Mesenchymal stem cell (in vitro differentiated cells and primary cell): ENCODE results near the gene DGKD.

Source experiments
- DNase-seq: peaks from one replicate; pipeline ENCODE4 v3.0.0-alpha.2; 2013
- H2AFZ ChIP-seq: one replicate; pipeline ENCODE4 v1.6.1; 2013; ENCODE audit warnings: low read depth, mild to moderate bottlenecking, control low read depth, inconsistent platforms, low read length, moderate library complexity
- H2AK5ac ChIP-seq: 2 replicates; pipeline ENCODE4 v1.6.1; 2013; ENCODE audit warnings: low read length, moderate library complexity, mild to moderate bottlenecking, inconsistent platforms; ENCODE audit not compliant: severe bottlenecking
- H2BK120ac ChIP-seq: one replicate; pipeline ENCODE4 v1.6.1; 2013; ENCODE audit warnings: low read depth, mild to moderate bottlenecking, inconsistent platforms, low read length, moderate library complexity
- H2BK12ac ChIP-seq, 2 experiments: one replicate each; pipeline ENCODE4 v1.6.1; 2013; ENCODE audit warnings: inconsistent platforms in 2 of 2, low read length in 2 of 2, mild to moderate bottlenecking in 2 of 2, moderate library complexity in 2 of 2, control low read depth in 1 of 2
- H2BK15ac ChIP-seq: one replicate; pipeline ENCODE4 v1.6.1; 2013; ENCODE audit warnings: mild to moderate bottlenecking, low read depth, inconsistent platforms; ENCODE audit not compliant: poor library complexity, severe bottlenecking
- H2BK5ac ChIP-seq: 2 replicates; pipeline ENCODE4 v1.6.1; 2013; ENCODE audit warnings: low read depth, mild to moderate bottlenecking, low read length, control low read depth, inconsistent platforms; ENCODE audit not compliant: poor library complexity, severe bottlenecking
- H3K14ac ChIP-seq, 2 experiments: one replicate each; pipeline ENCODE4 v1.6.1; 2013; ENCODE audit warnings: inconsistent platforms in 2 of 2, low read length in 2 of 2, control low read depth in 1 of 2, mild to moderate bottlenecking in 1 of 2, moderate library complexity in 1 of 2
- H3K18ac ChIP-seq, 2 experiments: one replicate each; pipeline ENCODE4 v1.6.1; 2013; ENCODE audit warnings: inconsistent platforms in 2 of 2, low read length in 2 of 2, control low read depth in 1 of 2, low read depth in 1 of 2, mild to moderate bottlenecking in 1 of 2
- H3K23ac ChIP-seq, 2 experiments: one replicate each; pipeline ENCODE4 v1.6.1; 2013; ENCODE audit warnings: inconsistent platforms in 2 of 2, low read length in 2 of 2, mild to moderate bottlenecking in 2 of 2, moderate library complexity in 2 of 2, control low read depth in 1 of 2
- H3K27ac ChIP-seq: 2 replicates; pipeline ENCODE4 v1.5.1; 2013; ENCODE audit warnings: mild to moderate bottlenecking, moderate library complexity, low read length, control low read depth, inconsistent platforms; ENCODE audit not compliant: poor library complexity, severe bottlenecking
- H3K27me3 ChIP-seq, 2 experiments: 2 replicates each; pipeline versions ENCODE4 v1.6.1 to v1.7.0; 2013; ENCODE audit warnings: low read length in 2 of 2, mild to moderate bottlenecking in 2 of 2, moderate library complexity in 2 of 2, control low read depth in 1 of 2, inconsistent platforms in 1 of 2; ENCODE audit not compliant: control insufficient read depth in 1 of 2, insufficient read depth in 1 of 2
- H3K36me3 ChIP-seq, 2 experiments: 2 replicates each; pipeline versions ENCODE4 v1.6.1 to v1.7.0; 2013; ENCODE audit warnings: low read length in 2 of 2, control low read depth in 1 of 2, inconsistent platforms in 1 of 2, low read depth in 1 of 2, mild to moderate bottlenecking in 1 of 2; ENCODE audit not compliant: insufficient read depth in 2 of 2, control insufficient read depth in 1 of 2
- H3K4ac ChIP-seq, 2 experiments: one replicate each; pipeline ENCODE4 v1.6.1; 2013; ENCODE audit warnings: inconsistent platforms in 2 of 2, low read length in 2 of 2, mild to moderate bottlenecking in 2 of 2, moderate library complexity in 2 of 2, control low read depth in 1 of 2, low read depth in 1 of 2
- H3K4me1 ChIP-seq: 2 replicates; pipeline ENCODE4 v1.6.1; 2013; ENCODE audit warnings: low read depth, low read length, control low read depth; ENCODE audit not compliant: control insufficient read depth, insufficient read depth
- H3K4me2 ChIP-seq: 2 replicates; pipeline ENCODE4 v1.6.1; 2013; ENCODE audit warnings: low read length, mild to moderate bottlenecking, inconsistent platforms; ENCODE audit not compliant: poor library complexity, severe bottlenecking
- H3K4me3 ChIP-seq, 2 experiments: 2 replicates each; pipeline versions ENCODE4 v1.5.1 to v1.7.0; 2013; ENCODE audit warnings: low read length in 2 of 2, mild to moderate bottlenecking in 2 of 2, control low read depth in 1 of 2, low read depth in 1 of 2; ENCODE audit not compliant: insufficient read depth in 1 of 2
- H3K79me1 ChIP-seq: replicated peaks from 2 replicates; pipeline ENCODE4 v1.6.1; 2013; ENCODE audit warnings: mild to moderate bottlenecking, control low read depth, low read length, inconsistent platforms; ENCODE audit not compliant: poor library complexity, severe bottlenecking
- H3K9ac ChIP-seq: 2 replicates; pipeline ENCODE4 v1.7.0; 2013; ENCODE audit warnings: mild to moderate bottlenecking, low read length, moderate library complexity
- H3K9me3 ChIP-seq: 2 replicates; pipeline ENCODE4 v1.7.0; 2013; ENCODE audit warnings: mild to moderate bottlenecking, low read length; ENCODE audit not compliant: control insufficient read depth
- H4K8ac ChIP-seq: one replicate; pipeline ENCODE4 v1.6.1; 2013; ENCODE audit warnings: inconsistent platforms, mild to moderate bottlenecking, low read length, moderate library complexity
- H4K91ac ChIP-seq: one replicate; pipeline ENCODE4 v1.6.1; 2013; ENCODE audit warnings: mild to moderate bottlenecking, low read length, inconsistent platforms
- WGBS: methylation state at CpG from one replicate; pipeline ENCODE4 v1.1.7; 2013; ENCODE audit warnings: mixed read lengths; 5-methylcytosine and 5-hydroxymethylcytosine counted together

The DGKD gene

DNA sequence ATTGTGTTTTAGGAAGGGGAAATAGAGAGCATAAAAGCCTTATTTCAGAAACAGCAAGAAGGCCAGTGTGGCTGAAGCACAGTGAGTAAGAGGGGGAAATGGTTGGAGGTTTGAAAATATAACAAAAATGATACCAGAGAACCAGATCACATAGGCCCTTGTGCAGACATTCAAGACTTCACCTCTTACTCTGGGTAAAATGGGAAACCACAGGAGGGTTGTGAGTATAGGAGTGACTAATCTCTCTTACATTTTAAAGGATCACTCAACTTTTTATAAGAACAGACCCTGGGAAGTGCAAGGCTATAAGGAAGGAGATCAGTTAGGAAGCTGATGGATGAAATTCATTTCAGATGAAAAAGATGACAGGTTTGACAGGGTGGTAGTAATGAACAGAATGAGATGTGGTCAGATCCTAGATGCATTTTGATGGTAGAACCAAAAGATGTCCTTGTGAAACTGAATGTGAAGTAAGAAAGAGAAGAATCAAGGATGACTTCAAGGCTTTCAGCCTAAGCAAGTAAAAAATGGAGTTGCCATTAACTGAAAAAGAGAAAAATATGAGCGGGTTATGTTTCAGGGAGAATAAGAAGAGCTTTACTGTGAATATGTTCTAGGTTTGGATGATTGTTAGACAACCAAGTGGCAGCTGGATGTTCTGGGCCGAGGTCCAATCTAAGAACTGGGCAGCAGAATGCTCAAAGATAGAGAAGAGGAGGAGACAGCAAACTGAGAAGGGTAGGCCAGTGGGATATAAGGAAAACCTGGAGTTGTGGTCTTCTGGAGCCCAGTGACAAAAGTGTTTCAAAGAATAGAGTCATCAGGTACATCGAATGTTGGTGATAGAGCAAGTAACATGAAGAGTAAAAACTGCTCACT lies 147.1 kb downstream of the DGKD start:
- DNase-seq = peak; percentile 7
- no peak overlapping the region for H3K14ac ChIP-seq
- peaks cover 5% of the 10 kb centered on the region for H3K79me1 ChIP-seq
- H3K36me3 ChIP-seq = peaks cover 12 to 76% of the 10 kb centered on the region in 2 experiments
- H3K4me3 ChIP-seq = no peak overlapping the region
- no peak overlapping the region for H4K91ac ChIP-seq
- no peak overlapping the region for H4K8ac ChIP-seq
- no peak overlapping the region for H2AFZ ChIP-seq
- H2BK15ac ChIP-seq = no peak overlapping the region
- peak overlapping the region; percentile 9 for H2AK5ac ChIP-seq
- no peaks in the 10 kb centered on the region for H3K27me3 ChIP-seq
- no peak overlapping the region for H2BK12ac ChIP-seq
- no peak overlapping the region for H3K23ac ChIP-seq
- no peak overlapping the region for H3K4ac ChIP-seq
- 91% methylated on average over 3 of the region's 3 CpGs for WGBS
- no peaks in the 10 kb centered on the region for H3K4me1 ChIP-seq
- H3K27ac ChIP-seq = peak overlapping the region; percentile 52
- no peak overlapping the region for H2BK5ac ChIP-seq
- no peak overlapping the region for H3K18ac ChIP-seq
- no peak overlapping the region for H2BK120ac ChIP-seq
- H3K9me3 ChIP-seq = peaks cover 25% of the 10 kb centered on the region
- no peak overlapping the region for H3K4me2 ChIP-seq
- no peak overlapping the region for H3K9ac ChIP-seq

DNA sequence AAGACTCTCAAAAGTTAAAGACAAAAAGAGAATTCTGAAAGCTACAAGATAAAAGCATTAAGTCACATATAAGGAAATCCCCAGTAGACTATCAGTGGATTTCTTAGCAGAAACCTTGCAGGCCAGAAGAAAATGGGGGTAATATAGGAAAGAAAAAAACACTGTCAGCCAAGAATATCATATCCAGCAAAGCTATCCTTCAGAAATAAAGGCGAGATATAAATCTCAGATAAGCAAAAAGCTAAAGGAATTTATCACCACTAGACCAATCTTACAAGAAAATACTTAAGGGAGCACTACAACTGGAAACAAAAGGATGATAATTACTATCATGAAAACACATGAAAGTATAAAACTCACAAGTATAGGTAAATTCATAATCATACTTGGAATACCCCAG lies 149.2 kb downstream of the DGKD start:
- Histone ChIP-seq H4K91ac (no peak overlapping the region), H3K4me3 (no peak overlapping the region), H2BK15ac (no peak overlapping the region), H2BK5ac (no peak overlapping the region), H3K27me3 (no peaks in the 10 kb centered on the region), H3K9me3 (peaks cover 25% of the 10 kb centered on the region), H3K4ac (no peak overlapping the region), H3K23ac (no peak overlapping the region), H3K14ac (no peak overlapping the region), H3K79me1 (peaks cover 3% of the 10 kb centered on the region), H3K27ac (no peak overlapping the region), H2AFZ (no peak overlapping the region), H3K36me3 (peaks cover 7 to 75% of the 10 kb centered on the region in 2 experiments), H2AK5ac (no peak overlapping the region), H2BK12ac (no peak overlapping the region), H3K18ac (no peak overlapping the region), H2BK120ac (no peak overlapping the region), H3K9ac (no peak overlapping the region), H3K4me2 (no peak overlapping the region), H4K8ac (no peak overlapping the region), H3K4me1 (no peaks in the 10 kb centered on the region)
- WGBS = 100% methylated on average over 1 of the region's 1 CpG
- DNase-seq = no peak

DNA sequence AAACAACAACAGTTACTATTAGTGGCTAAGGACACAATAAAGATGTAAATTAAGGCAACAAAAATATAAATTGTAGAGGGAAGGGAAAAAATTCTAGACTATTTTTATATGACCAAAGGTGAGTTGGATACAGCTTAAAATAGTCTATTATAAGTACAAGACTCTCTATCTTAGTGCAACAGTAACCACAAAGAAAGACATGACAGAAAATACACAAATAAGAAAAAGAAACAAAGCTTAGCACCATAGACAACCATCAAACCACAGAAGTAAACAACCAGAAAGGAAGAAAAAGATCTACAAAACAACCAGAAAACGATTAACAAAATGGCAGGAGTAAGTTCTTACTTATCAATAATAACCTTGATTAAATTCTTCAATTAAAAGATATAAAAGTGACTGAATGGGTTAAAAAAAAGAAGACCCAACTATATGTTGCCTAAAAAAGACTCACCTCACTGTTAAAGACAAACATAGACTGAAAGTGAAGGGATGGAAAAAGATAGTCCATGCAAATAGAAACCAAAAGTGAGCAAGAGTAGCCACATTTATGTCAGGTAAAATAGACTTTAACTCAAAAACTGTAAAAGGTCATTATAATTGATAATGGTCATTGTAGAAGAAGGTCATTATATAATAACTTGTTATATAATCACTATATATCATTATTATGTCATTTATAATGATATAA lies 149.8 kb downstream of the DGKD start:
- no peak overlapping the region for H3K4ac ChIP-seq
- peaks cover 3% of the 10 kb centered on the region for H3K79me1 ChIP-seq
- no peak overlapping the region for H3K4me2 ChIP-seq
- H3K23ac ChIP-seq = no peak overlapping the region
- no peak overlapping the region for H3K4me3 ChIP-seq
- H3K9ac ChIP-seq = no peak overlapping the region
- peaks cover 25% of the 10 kb centered on the region for H3K9me3 ChIP-seq
- no peaks in the 10 kb centered on the region for H3K27me3 ChIP-seq
- H2AK5ac ChIP-seq = no peak overlapping the region
- no CpG with 5 or more reads among the region's 1 CpG for WGBS
- no peak overlapping the region for H2BK5ac ChIP-seq
- no peak for DNase-seq
- H3K14ac ChIP-seq = no peak overlapping the region
- H3K18ac ChIP-seq = no peak overlapping the region
- H2BK15ac ChIP-seq = no peak overlapping the region
- H3K36me3 ChIP-seq = peaks cover 7 to 75% of the 10 kb centered on the region in 2 experiments
- H3K4me1 ChIP-seq = no peaks in the 10 kb centered on the region
- no peak overlapping the region for H2BK12ac ChIP-seq
- H4K91ac ChIP-seq = no peak overlapping the region
- H2BK120ac ChIP-seq = no peak overlapping the region
- H3K27ac ChIP-seq = no peak overlapping the region
- no peak overlapping the region for H4K8ac ChIP-seq
- no peak overlapping the region for H2AFZ ChIP-seq

DNA sequence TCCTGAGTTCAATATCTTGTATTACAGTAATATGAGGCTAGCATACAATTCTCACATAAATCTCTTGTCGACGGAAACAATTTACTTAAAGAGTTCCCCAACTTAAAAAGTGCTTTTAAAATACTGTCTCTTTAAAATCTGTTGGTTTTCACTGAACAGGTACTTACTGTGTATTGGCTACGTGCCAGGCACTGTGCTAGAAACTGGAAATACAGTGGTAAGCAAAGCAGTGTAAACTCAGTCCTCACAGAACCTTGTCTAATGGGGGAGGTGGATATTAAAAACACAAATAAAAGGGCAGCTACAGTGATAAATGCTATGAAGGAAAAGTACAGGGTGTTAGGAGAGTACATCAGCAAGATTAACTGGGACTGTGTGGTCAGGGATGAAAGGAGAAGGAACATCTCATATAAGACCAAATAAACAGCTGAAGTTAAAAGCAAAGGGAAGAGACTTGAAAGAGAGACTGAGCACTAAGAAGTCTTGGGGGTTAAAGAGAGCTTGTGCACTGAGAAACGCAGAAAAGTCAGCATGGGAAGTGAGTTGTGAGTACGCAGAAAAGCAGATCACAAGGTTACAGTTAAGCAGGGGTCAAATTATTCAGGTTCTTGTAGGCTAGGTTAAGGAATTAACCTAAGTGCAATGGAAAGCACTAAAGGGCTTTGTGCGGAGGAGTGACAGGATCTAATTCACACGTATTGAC lies 159.8 kb downstream of the DGKD start:
- H3K27me3 ChIP-seq = no peaks in the 10 kb centered on the region
- H3K9ac ChIP-seq = no peak overlapping the region
- no peaks in the 10 kb centered on the region for H3K79me1 ChIP-seq
- no peak overlapping the region for H2AFZ ChIP-seq
- H3K4ac ChIP-seq = no peak overlapping the region
- H2BK15ac ChIP-seq = no peak overlapping the region
- no peak overlapping the region for H4K8ac ChIP-seq
- H3K4me3 ChIP-seq = no peak overlapping the region
- 95% methylated on average over 5 of the region's 7 CpGs for WGBS
- H2BK120ac ChIP-seq = no peak overlapping the region
- no peak overlapping the region for H3K27ac ChIP-seq
- DNase-seq = no peak
- no peak overlapping the region for H3K14ac ChIP-seq
- no peak overlapping the region for H2BK5ac ChIP-seq
- peaks cover 5 to 62% of the 10 kb centered on the region in 2 experiments for H3K36me3 ChIP-seq
- H2BK12ac ChIP-seq = no peak overlapping the region
- no peak overlapping the region for H2AK5ac ChIP-seq
- no peak overlapping the region for H4K91ac ChIP-seq
- H3K23ac ChIP-seq = no peak overlapping the region
- no peak overlapping the region for H3K4me2 ChIP-seq
- no peaks in the 10 kb centered on the region for H3K9me3 ChIP-seq
- no peak overlapping the region for H3K18ac ChIP-seq
- H3K4me1 ChIP-seq = no peaks in the 10 kb centered on the region
